Ishikawa (cell line): Measurements from ENCODE around the gene TINAG.

Experiments
- CEBPB ChIP-seq: IDR thresholded peaks from 2 replicates; pipeline ENCODE4 v1.6.1; 2012
- CREB1 ChIP-seq: IDR thresholded peaks from 2 replicates; pipeline ENCODE4 v1.6.1; 2012; ENCODE audit warnings: low read depth
- EGR1 ChIP-seq: IDR thresholded peaks from 2 replicates; pipeline ENCODE4 v1.6.1; 2012
- EP300 ChIP-seq: IDR thresholded peaks from 2 replicates; pipeline ENCODE4 v1.6.1; 2012; ENCODE audit warnings: borderline replicate concordance
- FOXM1 ChIP-seq: IDR thresholded peaks from 2 replicates; pipeline ENCODE4 v1.6.1; 2012; ENCODE audit warnings: low read depth, borderline replicate concordance
- MAX ChIP-seq: IDR thresholded peaks from 2 replicates; pipeline ENCODE4 v1.6.1; 2012
- NFIC ChIP-seq: IDR thresholded peaks from 2 replicates; pipeline ENCODE4 v1.6.1; 2012
- RAD21 ChIP-seq: IDR thresholded peaks from 2 replicates; pipeline ENCODE4 v1.6.1; 2012; ENCODE audit warnings: low read depth
- REST ChIP-seq: IDR thresholded peaks from 2 replicates; pipeline ENCODE4 v1.6.1; 2012; ENCODE audit warnings: low read depth, mild to moderate bottlenecking
- TAF1 ChIP-seq: IDR thresholded peaks from 2 replicates; pipeline ENCODE4 v1.6.1; 2012; ENCODE audit warnings: low read depth, mild to moderate bottlenecking
- TCF12 ChIP-seq: IDR thresholded peaks from 2 replicates; pipeline ENCODE4 v1.6.1; 2012; ENCODE audit warnings: low read depth
- TEAD4 ChIP-seq: IDR thresholded peaks from 2 replicates; pipeline ENCODE4 v1.6.1; 2012
- USF1 ChIP-seq: IDR thresholded peaks from 2 replicates; pipeline ENCODE4 v1.6.1; 2012
- YY1 ChIP-seq: IDR thresholded peaks from 2 replicates; pipeline ENCODE4 v1.6.1; 2012; ENCODE audit warnings: low read depth
- ZBTB7A ChIP-seq: IDR thresholded peaks from 2 replicates; pipeline ENCODE4 v1.6.1; 2012; ENCODE audit warnings: low read depth

The TINAG gene

GRCh38 chr6:54391577-54391976 lies 83.3 kb downstream of the TINAG start:
- no peak for TF ChIP-seq MAX
- no peak for TF ChIP-seq CEBPB
- TF ChIP-seq RAD21: no peak
- no peak for TF ChIP-seq TCF12
- no peak for TF ChIP-seq YY1
- TF ChIP-seq EP300: no peak
- TF ChIP-seq USF1: no peak
- no peak for TF ChIP-seq ZBTB7A
- no peak for TF ChIP-seq NFIC
- no peak for TF ChIP-seq TEAD4
- no peak for TF ChIP-seq CREB1
- no peak for TF ChIP-seq TAF1
- TF ChIP-seq REST: no peak

- TF ChIP-seq ZBTB7A: no peak
- no peak for TF ChIP-seq MAX
- no peak for TF ChIP-seq RAD21
- TF ChIP-seq REST: no peak
- TF ChIP-seq EP300: no peak
- no peak for TF ChIP-seq TCF12
- no peak for TF ChIP-seq FOXM1
- no peak for TF ChIP-seq TAF1
- TF ChIP-seq TEAD4: no peak
- TF ChIP-seq CREB1: no peak
- TF ChIP-seq NFIC: no peak
These were observed 94.9 kb downstream of the TINAG start for GRCh38 chr6:54403096-54403495.

GRCh38 chr6:54404791-54405190 lies 96.5 kb downstream of the TINAG start:
- TF ChIP-seq TCF12 (no peak), REST (no peak), MAX (no peak), TAF1 (no peak), NFIC (no peak), YY1 (no peak), CEBPB (no peak), TEAD4 (no peak), EP300 (no peak), FOXM1 (no peak), CREB1 (no peak), ZBTB7A (no peak), USF1 (no peak)

GRCh38 chr6:54411767-54412166 lies 103.5 kb downstream of the TINAG start:
- no peak for TF ChIP-seq MAX
- TF ChIP-seq ZBTB7A: no peak
- no peak for TF ChIP-seq TEAD4
- TF ChIP-seq EGR1: no peak
- no peak for TF ChIP-seq YY1
- TF ChIP-seq EP300: no peak

GRCh38 chr6:54415517-54415916 lies 107.3 kb downstream of the TINAG start:
- TF ChIP-seq TEAD4: no peak
- TF ChIP-seq ZBTB7A: no peak
- no peak for TF ChIP-seq CREB1
- TF ChIP-seq TAF1: no peak
- TF ChIP-seq EGR1: no peak
- no peak for TF ChIP-seq RAD21
- no peak for TF ChIP-seq TCF12
